B cell (primary cell): ENCODE data around the gene XYLB.

Experiments used
- CTCF ChIP-seq: fragments of 200-600 bp; IDR thresholded peaks from one replicate; pipeline ENCODE4 v1.8.0; 2022; ENCODE audit warnings: antibody characterized with exemption, mild to moderate bottlenecking
- EZH2 ChIP-seq: IDR thresholded peaks from 2 replicates; pipeline ENCODE4 v1.6.1; 2012; ENCODE audit warnings: borderline replicate concordance, low read depth, mild to moderate bottlenecking, moderate library complexity, low read length; ENCODE audit not compliant: insufficient read depth, poor library complexity, severe bottlenecking

- TF ChIP-seq CTCF (no peak), EZH2 (no peak)
Measured at GRCh38 chr3:38376098-38376816, 29.7 kb downstream of the XYLB start.
